CD1c-positive myeloid dendritic cell (primary cell): ENCODE data around the gene SEPTIN2.
"Not testable (repeated sequence)": the region's sequence is repeated elsewhere in the genome, so short reads cannot be mapped to it uniquely, and the experiment has no call there.

ENCODE experiments used
- DNase-seq: peaks from one replicate; pipeline ENCODE4 v3.0.0-alpha.2; 2016; ENCODE audit errors: extremely low spot score

The SEPTIN2 gene

DNA sequence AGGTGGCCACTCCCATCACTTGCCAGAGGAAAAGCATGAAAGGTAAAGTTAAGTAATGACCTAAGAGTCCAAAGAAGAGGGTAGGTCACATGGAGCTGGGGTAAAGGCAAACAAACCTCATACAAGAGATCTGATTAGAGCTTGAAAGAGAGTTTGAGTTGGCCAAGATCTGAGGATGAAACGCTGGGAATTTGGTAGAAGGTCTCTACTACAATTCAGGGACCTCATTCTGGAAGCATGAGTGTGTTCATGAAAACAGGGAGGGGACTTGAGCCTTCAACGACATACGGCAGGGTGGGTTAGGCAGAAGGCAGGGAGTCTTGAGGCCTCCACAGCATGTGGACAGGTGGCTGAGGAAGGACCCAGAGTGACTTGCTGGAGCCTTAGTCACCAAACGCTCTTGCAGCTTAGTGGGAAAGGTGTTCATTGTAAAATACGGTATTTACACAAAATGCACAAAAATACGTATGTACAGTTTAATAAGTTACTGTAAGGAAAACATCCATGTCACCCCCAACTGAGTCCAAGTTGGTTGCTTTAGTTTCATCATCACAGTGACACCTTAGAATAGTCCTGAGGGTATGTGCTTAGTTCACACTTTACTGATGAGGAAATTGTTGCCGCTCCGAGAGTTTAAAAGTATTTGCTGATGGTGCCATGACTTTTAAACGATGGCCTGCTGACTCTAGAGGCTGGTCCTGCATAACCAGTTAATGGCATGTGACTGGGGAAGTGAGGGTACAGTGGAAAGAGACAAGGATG is 35.3 kb downstream of the SEPTIN2 start:
- no peak for DNase-seq

GRCh38 chr2:241351640-241352031 is 35.9 kb downstream of the SEPTIN2 start:
- no peak for DNase-seq

GRCh38 chr2:241352227-241352626 is 36.5 kb downstream of the SEPTIN2 start:
- DNase-seq: no peak

DNA sequence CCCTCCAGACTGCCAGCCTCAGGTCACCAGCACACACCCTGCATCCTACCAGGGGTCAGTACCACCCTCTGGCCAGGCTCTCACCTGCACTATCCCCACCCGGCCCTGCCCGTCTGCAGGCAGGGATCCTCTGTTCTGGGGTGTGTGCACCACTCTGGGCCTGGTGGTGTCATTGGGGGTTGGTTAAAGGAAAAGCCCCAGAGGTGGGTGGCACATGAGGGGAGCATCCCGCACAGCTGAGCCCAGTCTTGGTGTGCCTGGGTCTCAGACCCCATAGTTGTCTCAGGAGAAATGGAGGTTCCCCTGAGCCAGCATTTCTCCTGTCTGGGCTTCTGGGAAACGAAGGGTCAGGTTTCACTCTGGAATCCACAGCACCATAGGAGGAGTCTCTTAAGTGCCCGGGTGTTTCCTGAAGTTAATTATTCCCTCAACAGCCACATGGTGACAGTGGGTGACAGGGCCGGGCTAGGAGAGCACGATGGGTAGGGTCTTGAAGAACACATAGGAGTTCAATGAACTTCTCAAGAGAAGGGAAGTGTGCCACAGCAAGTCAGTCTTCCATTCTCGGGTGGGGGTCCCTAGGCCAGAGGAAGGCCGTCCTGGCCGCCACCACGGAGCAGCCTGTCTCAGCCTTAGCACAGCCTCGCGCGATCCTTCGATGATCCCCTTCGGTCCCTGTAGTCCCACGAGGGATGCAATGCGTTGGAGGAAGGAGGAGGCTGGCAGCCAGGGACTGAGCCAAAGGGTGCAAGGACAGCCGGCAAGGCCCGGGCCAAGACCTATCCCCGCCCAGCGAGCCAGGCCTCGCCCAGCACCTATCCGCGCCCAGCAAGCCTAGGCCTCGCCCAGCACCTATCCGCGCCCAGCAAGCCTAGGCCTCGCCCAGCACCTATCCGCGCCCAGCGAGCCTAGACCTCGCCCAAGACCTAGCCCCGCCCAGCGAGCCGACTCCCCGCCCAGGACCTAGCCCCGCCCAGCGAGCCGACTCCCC is 39.2 kb downstream of the SEPTIN2 start:
- peak; percentile 61 for DNase-seq

GRCh38 chr2:241355983-241356870 is 40.5 kb downstream of the SEPTIN2 start, which contains the start of gene FARP2:
TSS of gene FARP2 (plus strand) at chr2:241356285. CDS start at chr2:241373108, 16,823 bp downstream.
- peak; percentile 99 for DNase-seq

DNA sequence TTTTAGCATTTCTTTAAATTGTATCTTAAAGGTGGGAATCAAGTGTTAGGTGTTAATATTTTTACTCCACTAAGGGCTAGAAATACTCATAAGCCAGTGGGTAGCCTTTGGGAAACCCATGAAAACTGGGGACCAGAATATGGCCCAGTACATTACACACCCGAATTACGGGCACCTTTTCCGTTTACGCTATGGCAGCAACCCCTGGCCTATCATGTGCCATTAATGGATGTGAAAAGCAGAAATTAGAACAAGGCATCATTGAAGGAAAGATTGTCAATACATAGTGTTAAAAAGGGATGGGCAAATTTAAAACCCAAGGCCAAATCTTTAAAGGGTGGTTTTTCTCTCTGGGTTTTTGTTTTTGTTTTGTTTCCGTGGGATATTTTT is 41.1 kb downstream of the SEPTIN2 start:
- DNase-seq: peak; percentile 17

DNA sequence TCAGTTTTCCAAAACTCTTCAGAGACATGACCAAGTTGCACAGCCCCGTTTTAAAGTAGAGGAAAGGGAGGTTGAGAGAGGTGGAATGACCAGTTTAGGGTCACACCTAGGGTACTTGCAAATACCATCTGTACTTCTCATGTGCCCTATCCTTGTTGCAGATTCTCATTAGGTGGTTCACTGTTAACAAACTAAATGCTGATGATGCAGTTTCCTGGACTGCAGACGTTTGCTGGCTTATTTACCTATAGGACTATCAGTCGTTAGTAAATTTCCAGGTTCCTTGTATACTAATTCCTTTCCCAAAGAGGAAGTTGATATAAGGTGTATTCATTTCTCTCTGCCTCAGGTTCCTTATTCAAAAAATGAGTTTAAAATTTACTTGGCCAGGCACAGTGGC is 41.8 kb downstream of the SEPTIN2 start:
- peak; percentile 47 for DNase-seq

DNA sequence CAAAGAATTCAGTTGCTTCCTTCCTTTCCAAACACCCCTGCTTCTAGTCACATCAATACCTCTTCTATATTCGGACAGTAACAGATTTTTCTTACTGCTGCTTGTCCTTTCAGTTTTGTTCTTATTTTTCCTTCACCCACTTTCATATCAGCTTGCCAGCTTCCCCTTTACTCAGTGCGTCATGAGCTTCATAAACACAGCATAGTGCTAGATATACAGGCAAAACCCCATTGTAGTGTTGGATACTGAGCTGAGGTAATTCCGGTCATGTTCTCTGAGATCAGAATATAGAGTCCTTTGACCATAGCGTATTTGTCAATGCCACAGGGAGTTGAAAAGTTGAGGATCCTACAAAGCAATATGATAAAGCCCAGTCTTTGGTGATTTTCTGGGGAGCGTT is 42.7 kb downstream of the SEPTIN2 start:
- DNase-seq: peak; percentile 81

GRCh38 chr2:241359481-241360045 is 43.8 kb downstream of the SEPTIN2 start:
- DNase-seq: no peak

DNA sequence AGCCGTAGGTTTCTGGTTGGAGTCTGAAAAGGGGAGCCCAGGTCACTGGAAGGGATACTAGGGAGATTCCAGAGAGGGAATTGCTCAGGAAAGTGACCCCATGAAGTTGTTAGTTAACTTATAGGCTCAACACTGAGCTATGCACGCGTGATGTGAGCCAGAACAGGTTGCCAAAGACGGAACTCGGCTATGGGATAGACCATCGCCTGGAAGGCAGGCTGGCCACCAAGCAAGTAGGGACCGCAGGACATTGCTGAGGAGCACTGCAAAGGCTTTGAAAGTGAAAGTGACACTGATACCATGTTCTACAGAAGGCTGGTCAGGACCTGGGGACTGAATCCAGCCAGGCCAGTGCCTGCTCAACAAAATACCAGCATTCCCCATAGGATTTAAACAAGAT is 47.7 kb downstream of the SEPTIN2 start:
- no peak for DNase-seq

DNA sequence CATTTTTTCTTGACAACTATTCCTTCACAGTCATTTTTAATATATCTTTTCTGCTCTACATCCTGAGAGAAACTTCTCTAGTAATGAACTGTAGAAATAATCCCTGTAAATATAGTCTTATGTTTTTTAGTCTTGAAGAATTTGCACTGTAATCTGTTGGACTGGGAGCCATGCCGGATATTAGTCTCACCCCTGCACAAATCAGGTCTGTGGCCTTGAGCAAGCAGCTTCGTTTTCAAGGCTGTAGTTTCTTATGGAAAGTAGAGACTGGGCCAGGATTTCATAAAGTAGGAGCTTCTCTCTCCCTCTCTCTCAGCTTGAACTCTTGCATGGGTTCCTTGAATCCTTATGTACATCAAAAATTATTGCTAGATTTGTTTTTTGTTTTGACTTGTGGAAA is 49.1 kb downstream of the SEPTIN2 start:
- DNase-seq: no peak

GRCh38 chr2:241366678-241367077 is 51.0 kb downstream of the SEPTIN2 start:
- DNase-seq: no peak

DNA sequence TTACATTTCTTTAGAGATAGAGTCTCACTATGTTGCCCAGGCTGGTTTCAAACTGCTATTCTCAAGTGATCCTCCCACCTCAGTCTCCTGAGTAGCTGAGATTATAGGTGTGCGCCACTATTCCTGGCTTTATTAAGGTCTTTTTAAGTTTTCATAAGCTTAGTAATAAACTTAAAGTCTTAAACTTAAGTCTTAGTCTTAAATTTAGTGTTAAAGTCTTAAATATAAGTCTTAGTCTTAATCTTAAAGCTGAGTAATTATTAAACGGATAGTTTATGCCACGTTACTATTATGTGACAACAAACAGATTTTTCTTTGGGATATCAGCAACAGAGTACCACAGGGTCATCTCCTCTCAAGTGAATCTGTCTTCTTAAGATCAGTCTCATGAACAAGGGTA is 52.9 kb downstream of the SEPTIN2 start:
- DNase-seq: no peak

DNA sequence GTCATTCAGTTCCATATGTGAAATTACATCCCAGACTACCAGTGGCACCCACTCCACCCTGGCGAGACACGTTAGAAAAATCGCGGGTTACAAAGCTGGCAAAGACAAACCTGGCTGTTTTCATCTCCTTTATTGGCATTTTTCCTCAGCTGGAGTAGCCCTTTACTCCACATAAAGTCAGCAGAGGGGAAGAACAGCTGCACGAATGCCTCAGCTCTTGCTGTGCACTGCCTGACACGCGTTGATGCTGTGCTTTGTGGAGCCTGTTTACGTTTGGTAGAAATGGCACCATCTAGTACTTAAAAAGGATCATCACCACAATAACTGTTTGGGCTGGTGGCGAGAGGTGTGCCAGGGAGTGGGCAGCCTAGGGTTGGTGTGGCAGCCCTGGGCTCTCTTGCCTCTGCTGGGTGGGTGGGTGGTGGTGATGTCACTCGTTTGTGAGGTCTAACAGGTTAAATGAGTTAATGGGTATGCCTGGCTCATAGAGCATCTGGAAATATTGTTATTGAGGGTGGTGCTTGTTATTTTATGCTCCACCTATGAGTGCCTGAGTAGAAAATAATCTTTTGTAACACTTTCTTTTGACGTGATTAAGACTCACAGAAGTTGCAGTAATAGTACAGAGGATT is 56.8 kb downstream of the SEPTIN2 start:
- no peak for DNase-seq

- no peak for DNase-seq
Observed at GRCh38 chr2:241373446-241373845, 57.7 kb downstream of the SEPTIN2 start.

- not testable (repeated sequence) for DNase-seq
Observed at GRCh38 chr2:241373906-241374305, 58.2 kb downstream of the SEPTIN2 start.

GRCh38 chr2:241375300-241375699 is 59.6 kb downstream of the SEPTIN2 start:
- no peak for DNase-seq

GRCh38 chr2:241376808-241377207 is 61.1 kb downstream of the SEPTIN2 start:
- no peak for DNase-seq

DNA sequence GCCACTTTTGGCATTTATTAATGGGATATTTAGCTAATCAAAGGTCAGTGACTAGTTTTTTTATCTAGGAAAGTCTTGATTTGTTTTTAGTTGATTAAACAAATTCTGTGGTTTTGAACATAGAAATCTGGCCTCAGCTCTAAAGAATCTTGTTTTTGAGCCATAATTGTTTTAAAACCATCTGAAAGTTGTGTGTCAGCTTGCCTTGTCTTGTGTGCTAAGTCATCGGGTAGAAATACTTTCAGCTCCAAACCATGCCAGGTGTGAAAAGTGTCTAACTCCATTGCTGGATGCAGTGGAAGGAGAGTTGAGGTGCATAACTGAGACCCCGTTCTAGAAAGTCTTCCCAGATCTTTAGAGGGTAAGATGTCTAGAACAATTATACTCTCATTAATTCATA is 63.1 kb downstream of the SEPTIN2 start:
- no peak for DNase-seq
